HepG2 (cell line): ENCODE data around the gene KAT2A. TPM values are rescaled to one million over a fixed set of nuclear protein-coding genes. Genes with fewer than 3 reads are reported as not detected.

Source experiments
- ATAC-seq: fragments of 200-7000 bp; cut with Tn5 transposase; 3 replicates; pipeline ENCODE4 v1.9.1; 2020; ENCODE audit warnings: mild to moderate bottlenecking, moderate library complexity
- BruUV-seq: library from RNA; stranded (reverse); fragments of 400-500 nt; replicated peaks from 2 replicates; lab custom pipeline; 2021; lab: Mats Ljungman, UMichigan
- CTCF ChIA-PET: fragments of 300-600 bp; formaldehyde crosslinking; extraction: SDS; loops from one replicate; lab custom pipeline; 2021; ENCODE audit warnings: low total read pairs, inconsistent platforms, low intra/inter-chr PET ratio; lab: Yijun Ruan, JAX
- POLR2A ChIA-PET: fragments of 350-600 bp; sonication (Branson Sonifier 250); formaldehyde crosslinking; loops from one replicate; lab custom pipeline; 2020; ENCODE audit warnings: antibody characterized with exemption, inconsistent platforms; lab: Yijun Ruan, JAX
- DNase-seq: peaks from one replicate; pipeline ENCODE4 v3.0.0-alpha.2; 2015; ENCODE audit warnings: low spot score
- FAIRE-seq: peaks from 3 replicates; lab custom pipeline; 2011; peaks lifted over from hg19 to GRCh38; lab: Jason Lieb, UNC
- H2AFZ ChIP-seq: one replicate; pipeline ENCODE4 v1.6.1; 2011; ENCODE audit warnings: low read length, inconsistent platforms
- H3K27ac ChIP-seq: fragments of 300-600 bp; 3 replicates; pipeline ENCODE4 v1.8.0; 2011; ENCODE audit warnings: mixed run types, mild to moderate bottlenecking, mixed read lengths, low read length, inconsistent platforms; ENCODE audit not compliant: insufficient read depth; ENCODE audit errors: extremely low read length
- H3K27me3 ChIP-seq, 2 experiments: fragments of 200-600 bp in 1 of 2; 2 replicates in 1 of 2; 3 replicates in 1 of 2; pipeline versions ENCODE4 v1.6.0 to v1.8.0; 2011; ENCODE audit warnings: low read length in 2 of 2, mild to moderate bottlenecking in 2 of 2, moderate library complexity in 2 of 2, inconsistent platforms in 1 of 2; ENCODE audit not compliant: insufficient read depth in 2 of 2, control insufficient read depth in 1 of 2
- H3K36me3 ChIP-seq, 2 experiments: fragments of 200-600 bp in 1 of 2; replicated peaks in 1 of 2; 2 replicates in 1 of 2; 3 replicates in 1 of 2; pipeline versions ENCODE4 v1.5.1 to v1.8.0; 2011; ENCODE audit warnings: low read length in 2 of 2, inconsistent platforms in 1 of 2; ENCODE audit not compliant: insufficient read depth in 2 of 2, control insufficient read depth in 1 of 2
- H3K4me1 ChIP-seq: 2 replicates; pipeline ENCODE4 v1.5.1; 2012; ENCODE audit warnings: low read length, inconsistent platforms; ENCODE audit not compliant: insufficient read depth
- H3K4me2 ChIP-seq: 2 replicates; pipeline ENCODE4 v1.6.0; 2011; ENCODE audit warnings: low read depth, low read length, inconsistent platforms
- H3K4me3 ChIP-seq, 3 experiments: fragments of 200-600 bp in 1 of 3; sonication (generic), shearing (Covaris generic) in 1 of 3; replicated peaks in 1 of 3; 2 replicates each; pipeline ENCODE4 v1.5.1; 2011 to 2016; ENCODE audit warnings: low read length in 3 of 3, inconsistent platforms in 2 of 3, low read depth in 2 of 3, mild to moderate bottlenecking in 2 of 3, control low read depth in 1 of 3, mixed read lengths in 1 of 3; ENCODE audit not compliant: insufficient read depth in 1 of 3
- H3K79me2 ChIP-seq: one replicate; pipeline ENCODE4 v1.6.1; 2011; ENCODE audit warnings: low read length, inconsistent platforms; ENCODE audit not compliant: insufficient read depth
- H3K9ac ChIP-seq: 2 replicates; pipeline ENCODE4 v1.6.0; 2011; ENCODE audit warnings: mild to moderate bottlenecking, low read depth, low read length, inconsistent platforms; ENCODE audit not compliant: insufficient read depth
- H3K9me3 ChIP-seq: 2 replicates; pipeline ENCODE4 v1.5.1; 2012; ENCODE audit warnings: mild to moderate bottlenecking, low read length
- H4K20me1 ChIP-seq: 2 replicates; pipeline ENCODE4 v1.6.0; 2011; ENCODE audit warnings: inconsistent platforms, mild to moderate bottlenecking, low read length, moderate library complexity; ENCODE audit not compliant: insufficient read depth
- BHLHE40 ChIP-seq: IDR thresholded peaks from 2 replicates; pipeline ENCODE4 v1.6.1; 2011; ENCODE audit warnings: low read length, improper control_type of control experiment
- ETS1 ChIP-seq: sonication (generic); formaldehyde crosslinking; IDR thresholded peaks from 2 replicates; pipeline ENCODE4 v1.4.0; 2020; ENCODE audit warnings: missing genetic modification reagents
- IRF1 ChIP-seq: sonication (generic); formaldehyde crosslinking; IDR thresholded peaks from 2 replicates; pipeline ENCODE4 v1.4.0; 2020; ENCODE audit warnings: low read depth, mild to moderate bottlenecking, missing genetic modification reagents
- MED8 ChIP-seq: sonication (generic); formaldehyde crosslinking; IDR thresholded peaks from 2 replicates; pipeline ENCODE4 v1.8.1; 2023; ENCODE audit warnings: mild to moderate bottlenecking, missing genetic modification reagents; ENCODE audit not compliant: insufficient replicate concordance
- MXD3 ChIP-seq: IDR thresholded peaks from 2 replicates; pipeline ENCODE4 v1.6.1; 2016; ENCODE audit warnings: mild to moderate bottlenecking, missing biosample characterization, missing genetic modification reagents
- NR3C1 ChIP-seq: sonication (generic); formaldehyde crosslinking; IDR thresholded peaks from 2 replicates; pipeline ENCODE4 v1.4.0; 2020; ENCODE audit warnings: missing genetic modification reagents
- SMARCE1 ChIP-seq: fragments of 450-650 bp; IDR thresholded peaks from 2 replicates; pipeline ENCODE4 v1.6.1; 2017; ENCODE audit warnings: borderline replicate concordance
- STAG1 ChIP-seq: sonication (generic); formaldehyde crosslinking; IDR thresholded peaks from 2 replicates; pipeline ENCODE4 v1.4.0; 2020; ENCODE audit warnings: missing genetic modification reagents
- ZNF224 ChIP-seq: sonication (generic); formaldehyde crosslinking; IDR thresholded peaks from 2 replicates; pipeline ENCODE4 v1.5.0; 2020; ENCODE audit warnings: mild to moderate bottlenecking, missing genetic modification reagents
- ZNF280B ChIP-seq: sonication (generic); formaldehyde crosslinking; IDR thresholded peaks from 2 replicates; pipeline ENCODE4 v1.5.0; 2020; ENCODE audit warnings: missing genetic modification reagents, mild to moderate bottlenecking, borderline replicate concordance
- ZNF431 ChIP-seq: sonication (generic); formaldehyde crosslinking; IDR thresholded peaks from 2 replicates; pipeline ENCODE4 v1.9.0; 2022; ENCODE audit warnings: missing genetic modification reagents, low read depth, mild to moderate bottlenecking, borderline replicate concordance
- ZNF451 ChIP-seq: sonication (generic); formaldehyde crosslinking; IDR thresholded peaks from 2 replicates; pipeline ENCODE4 v1.5.0; 2020; ENCODE audit warnings: mild to moderate bottlenecking, missing genetic modification reagents
- ZNF512B ChIP-seq: sonication (generic); formaldehyde crosslinking; IDR thresholded peaks from 2 replicates; pipeline ENCODE4 v1.5.1; 2020; ENCODE audit warnings: missing genetic modification reagents, mild to moderate bottlenecking, borderline replicate concordance
- ZNF572 ChIP-seq: sonication (generic); formaldehyde crosslinking; IDR thresholded peaks from 2 replicates; pipeline ENCODE4 v1.5.1; 2020; ENCODE audit warnings: mild to moderate bottlenecking, missing genetic modification reagents
- ZNF607 ChIP-seq: sonication (generic); formaldehyde crosslinking; IDR thresholded peaks from 2 replicates; pipeline ENCODE4 v1.5.1; 2020; ENCODE audit warnings: missing genetic modification reagents, mild to moderate bottlenecking, borderline replicate concordance
- ZSCAN12 ChIP-seq: sonication (generic); formaldehyde crosslinking; IDR thresholded peaks from 2 replicates; pipeline ENCODE4 v1.9.0; 2021; ENCODE audit warnings: mild to moderate bottlenecking, missing genetic modification reagents
- ZSCAN22 ChIP-seq: sonication (generic); formaldehyde crosslinking; IDR thresholded peaks from 2 replicates; pipeline ENCODE4 v1.4.0; 2020; ENCODE audit warnings: mild to moderate bottlenecking, missing genetic modification reagents
- WGBS: methylation state at CpG from one replicate; pipeline ENCODE4 v1.1.6; 2017; ENCODE audit warnings: low lambda C conversion rate; 5-methylcytosine and 5-hydroxymethylcytosine counted together
- in situ Hi-C: cut with HindIII; loops from 2 replicates; pipeline ENCODE4 v1.10.0; 2017; ENCODE audit warnings: low pct_unique_long_range_greater_than_20kb; ENCODE audit not compliant: extremely low pct_ligation_motif_present
- intact Hi-C: fragments of 100-400 bp; cut with micrococcal nuclease; formaldehyde crosslinking; loops from one replicate; pipeline ENCODE4 v1.10.0; 2022; ENCODE audit not compliant: unreplicated experiment
- polyA plus RNA-seq, 8 experiments: library from polyadenylated mRNA; depleted of rRNA in 3 of 8; stranded (reverse) in 7 of 8; unstranded in 1 of 8; fragments of >200 nt; fragmentation: Illumina TruSeq in 4 of 8; extraction: Trizol in 4 of 8; gene quantifications; 2 replicates each; pipeline versions ENCODE4 v1.2.1 to v1.2.3, GENCODE V29; 2011 to 2016; ENCODE audit warnings: low read depth in 4 of 8, missing spikeins in 1 of 8, mixed read lengths in 1 of 8; ENCODE audit not compliant: insufficient read depth in 1 of 8
- total RNA-seq, 5 experiments: library from RNA; depleted of rRNA; stranded (reverse); fragments of >200 nt; fragmentation: Illumina TruSeq; extraction: Trizol; gene quantifications; 2 replicates each; pipeline ENCODE4 v1.2.3, GENCODE V29; 2016; ENCODE audit warnings: low read depth in 1 of 5

The KAT2A gene
- total and polyA plus RNA-seq, 2 of the 13 experiments (the other 11 are each of a cell fraction or from before 2014, with no cell fraction given): 29.1 to 90.4 TPM

- peak; percentile 28; the same call in 1 of the 2 replicates for TF ChIP-seq STAG1
These were observed 42.6 kb downstream of the KAT2A start (continued) for GRCh38 chr17:42078396-42079043.

GRCh38 chr17:42077755-42078154, 43.4 kb downstream of the KAT2A start:
- Histone ChIP-seq H3K4me2 (no peak overlapping the region), H3K79me2 (no peaks in the 10 kb centered on the region), H3K4me1 (peaks cover 79% of the 10 kb centered on the region), H3K27ac (no peak overlapping the region), H3K9ac (no peak overlapping the region), H3K4me3 (no peak overlapping the region), H3K36me3 (no peaks in the 10 kb centered on the region), H3K9me3 (no peaks in the 10 kb centered on the region), H3K27me3 (peaks cover 0 to 9% of the 10 kb centered on the region in 2 experiments; a peak in 2 of 5 replicates), H4K20me1 (no peaks in the 10 kb centered on the region), H2AFZ (no peak overlapping the region)
- ChIA-PET POLR2A (no interaction called here), CTCF (no interaction called here)
- in situ Hi-C loops: no loop called here
- FAIRE-seq: no peak
- WGBS: 57% methylated on average over 5 of the region's 5 CpGs
- ATAC-seq: no peak
- DNase-seq: no peak
- intact Hi-C loops: no loop called here
- BruUV-seq: no TSS peak
- no peak for TF ChIP-seq ETS1 (CRISPR knock-in tag)
- TF ChIP-seq ZNF572: no peak
- no peak for TF ChIP-seq MXD3
- no peak for TF ChIP-seq ZSCAN22 (CRISPR knock-in tag)
- no peak for TF ChIP-seq ZNF280B (CRISPR knock-in tag)
- TF ChIP-seq NR3C1 (CRISPR knock-in tag): no peak
- no peak for TF ChIP-seq IRF1 (CRISPR knock-in tag)
- no peak for TF ChIP-seq BHLHE40
- no peak for TF ChIP-seq ZSCAN12 (CRISPR knock-in tag)
- no peak for TF ChIP-seq ZNF431 (CRISPR knock-in tag)
- TF ChIP-seq ZNF512B (CRISPR knock-in tag): no peak
- no peak for TF ChIP-seq ZNF224 (CRISPR knock-in tag)
- no peak for TF ChIP-seq ZNF451 (CRISPR knock-in tag)
- TF ChIP-seq ZNF607 (CRISPR knock-in tag): no peak
- TF ChIP-seq SMARCE1: no peak
- no peak for TF ChIP-seq MED8
